Activated T-helper 17 cell treated with anti-CD3 and anti-CD28 coated beads, Interleukin-2, amount 50 U/mL, for 72 hours (primary cell): ENCODE measurements around the gene EIF2AK3. TPM values are rescaled to one million over a fixed set of nuclear protein-coding genes. Genes with fewer than 3 reads are reported as not detected.
"Not testable (repeated sequence)": the region's sequence is repeated elsewhere in the genome, so short reads cannot be mapped to it uniquely, and the experiment has no call there.

ENCODE experiments used
- ATAC-seq: fragments of 150-1000 bp; cut with Tn5 transposase; replicated peaks from 2 replicates; pipeline ENCODE4 v1.10.0; 2021; ENCODE audit warnings: mild to moderate bottlenecking, moderate library complexity
- H3K27ac Mint-ChIP-seq: one replicate; pipeline ENCODE4 v1.8.0; 2022; ENCODE audit warnings: mixed read lengths
- H3K27me3 Mint-ChIP-seq: one replicate; pipeline ENCODE4 v1.8.0; 2022; ENCODE audit warnings: mixed read lengths
- H3K36me3 Mint-ChIP-seq: one replicate; pipeline ENCODE4 v1.8.0; 2022; ENCODE audit warnings: low read depth, mild to moderate bottlenecking, mixed read lengths
- H3K4me1 Mint-ChIP-seq: one replicate; pipeline ENCODE4 v1.8.0; 2022; ENCODE audit warnings: mixed read lengths
- H3K4me3 Mint-ChIP-seq: one replicate; pipeline ENCODE4 v1.8.0; 2022; ENCODE audit warnings: mild to moderate bottlenecking, mixed read lengths
- H3K9me3 Mint-ChIP-seq: one replicate; pipeline ENCODE4 v1.8.0; 2022; ENCODE audit warnings: mixed read lengths
- total RNA-seq, 2 donors: library from RNA; stranded (reverse); gene quantifications; one replicate each; pipeline ENCODE4 v1.2.3, GENCODE V29; 2022

Gene EIF2AK3
- total RNA-seq, 2 donors from 2014 or later = 17.1 to 22.0 TPM

DNA sequence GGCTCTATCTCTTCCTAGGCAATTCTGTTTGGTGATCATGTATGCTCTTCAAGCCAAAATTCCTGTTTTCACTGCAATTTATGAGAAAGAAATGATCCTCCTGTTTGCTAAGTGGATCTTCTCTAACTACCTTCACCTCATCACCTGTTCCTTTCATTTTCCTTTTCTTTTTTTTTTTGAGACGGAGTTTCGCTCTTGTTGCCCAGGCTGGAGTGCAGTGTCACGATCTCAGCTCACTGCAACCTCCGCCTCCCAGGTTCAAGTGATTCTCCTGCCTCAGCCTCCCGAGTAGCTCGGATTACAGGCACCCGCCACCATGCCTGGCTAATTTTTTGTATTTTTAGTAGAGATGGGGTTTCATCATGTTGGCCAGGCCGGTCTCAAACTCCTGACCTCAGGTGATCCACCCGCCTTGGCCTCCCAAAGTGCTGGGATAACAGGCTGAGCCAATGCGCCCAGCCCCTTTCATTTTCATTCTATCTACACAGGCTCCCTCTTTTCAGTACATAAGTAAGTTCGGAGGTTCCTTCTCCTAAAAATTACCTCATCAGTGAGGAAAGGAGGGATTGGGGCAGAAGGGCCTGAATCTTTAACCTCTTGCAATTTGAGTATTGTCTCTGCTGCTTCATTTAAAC is 3.3 kb downstream of the EIF2AK3 start:
- H3K27me3 Mint-ChIP-seq, H3K4me3 Mint-ChIP-seq, H3K9me3 Mint-ChIP-seq, H3K27ac Mint-ChIP-seq, ATAC-seq, H3K36me3 Mint-ChIP-seq: not testable (repeated sequence)
- peaks cover 19% of the 10 kb centered on the region for H3K4me1 Mint-ChIP-seq

GRCh38 chr2:88622307-88622706 is 5.0 kb downstream of the EIF2AK3 start:
- Mint-ChIP-seq H3K27me3 (no peaks in the 10 kb centered on the region), H3K4me3 (no peak overlapping the region), H3K36me3 (peaks cover 5% of the 10 kb centered on the region), H3K27ac (no peak overlapping the region), H3K4me1 (peaks cover 16% of the 10 kb centered on the region), H3K9me3 (no peaks in the 10 kb centered on the region)
- ATAC-seq = no peak

DNA sequence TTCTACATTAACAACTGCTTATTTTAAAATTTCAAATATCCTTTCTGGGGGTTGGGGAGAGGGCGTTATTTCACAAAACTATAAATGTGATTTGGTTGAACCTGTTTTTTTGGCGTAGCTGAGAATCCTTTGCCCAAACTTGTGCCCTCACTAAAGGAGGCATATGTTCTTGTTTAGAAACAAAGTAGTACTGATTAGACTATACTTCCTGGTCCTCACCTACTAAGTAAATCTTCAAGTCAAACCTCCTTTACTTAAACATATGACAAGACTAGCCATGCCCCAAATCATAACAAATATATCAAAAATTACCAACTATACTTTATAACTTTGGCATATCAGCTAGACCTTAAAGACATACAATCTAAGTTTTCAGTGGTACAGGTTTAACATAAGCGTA is 5.8 kb downstream of the EIF2AK3 start:
- Mint-ChIP-seq H3K27ac (no peak overlapping the region), H3K36me3 (peaks cover 5% of the 10 kb centered on the region), H3K4me1 (peaks cover 21% of the 10 kb centered on the region), H3K27me3 (no peaks in the 10 kb centered on the region), H3K9me3 (no peaks in the 10 kb centered on the region), H3K4me3 (no peak overlapping the region)
- no peak for ATAC-seq

DNA sequence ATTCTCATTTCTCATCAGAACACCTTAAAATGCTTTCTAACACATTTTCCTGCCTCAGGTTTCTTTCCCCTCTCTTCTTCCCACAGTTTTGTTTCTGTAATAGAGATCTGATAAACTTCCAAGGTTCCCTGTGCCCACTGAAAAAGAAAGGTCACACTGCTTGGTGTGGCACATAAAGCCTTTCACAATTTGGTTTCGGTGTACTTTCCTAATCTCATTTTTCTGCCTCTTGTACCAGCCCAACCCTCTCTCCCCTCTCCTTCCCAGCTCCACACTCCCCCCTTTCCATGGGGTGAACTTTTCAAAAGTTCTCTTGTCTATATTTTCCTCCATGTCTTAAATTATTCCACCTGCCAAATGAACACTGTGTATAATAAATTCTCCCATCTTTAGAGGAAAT is 7.2 kb downstream of the EIF2AK3 start:
- H3K27ac Mint-ChIP-seq = no peak overlapping the region
- H3K36me3 Mint-ChIP-seq = peaks cover 5% of the 10 kb centered on the region
- no peak overlapping the region for H3K4me3 Mint-ChIP-seq
- peaks cover 21% of the 10 kb centered on the region for H3K4me1 Mint-ChIP-seq
- no peaks in the 10 kb centered on the region for H3K9me3 Mint-ChIP-seq
- no peaks in the 10 kb centered on the region for H3K27me3 Mint-ChIP-seq
- ATAC-seq = no peak

DNA sequence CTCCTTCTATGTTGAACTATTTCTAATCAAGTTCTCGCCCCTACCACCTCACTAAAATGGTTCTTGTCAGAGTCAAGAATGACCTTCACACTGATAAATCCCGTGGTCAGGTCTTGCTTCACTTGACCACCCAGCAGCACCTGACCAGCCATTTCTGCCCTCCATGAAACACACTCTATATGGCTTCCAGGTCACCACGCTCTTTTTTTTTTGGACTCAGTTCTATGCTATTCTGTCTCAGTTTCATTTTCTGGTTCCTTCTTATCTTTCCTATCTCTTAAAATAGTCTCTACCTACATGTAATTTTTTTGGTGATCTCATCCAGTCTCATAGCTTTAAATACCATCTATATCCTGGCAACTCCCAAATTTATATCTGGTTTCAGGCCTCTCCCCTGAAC is 11.4 kb downstream of the EIF2AK3 start:
- Mint-ChIP-seq H3K27me3 (no peaks in the 10 kb centered on the region), H3K4me1 (peaks cover 21% of the 10 kb centered on the region), H3K27ac (no peak overlapping the region), H3K36me3 (peaks cover 16% of the 10 kb centered on the region), H3K4me3 (no peak overlapping the region), H3K9me3 (no peaks in the 10 kb centered on the region)
- no peak for ATAC-seq

- peaks cover 11% of the 10 kb centered on the region for H3K4me1 Mint-ChIP-seq
- peaks cover 21% of the 10 kb centered on the region for H3K36me3 Mint-ChIP-seq
- H3K4me3 Mint-ChIP-seq = no peak overlapping the region
- H3K27me3 Mint-ChIP-seq = no peaks in the 10 kb centered on the region
- no peak overlapping the region for H3K27ac Mint-ChIP-seq
- H3K9me3 Mint-ChIP-seq = no peaks in the 10 kb centered on the region
- ATAC-seq = no peak
Measured at GRCh38 chr2:88614497-88615157, 12.6 kb downstream of the EIF2AK3 start.

DNA sequence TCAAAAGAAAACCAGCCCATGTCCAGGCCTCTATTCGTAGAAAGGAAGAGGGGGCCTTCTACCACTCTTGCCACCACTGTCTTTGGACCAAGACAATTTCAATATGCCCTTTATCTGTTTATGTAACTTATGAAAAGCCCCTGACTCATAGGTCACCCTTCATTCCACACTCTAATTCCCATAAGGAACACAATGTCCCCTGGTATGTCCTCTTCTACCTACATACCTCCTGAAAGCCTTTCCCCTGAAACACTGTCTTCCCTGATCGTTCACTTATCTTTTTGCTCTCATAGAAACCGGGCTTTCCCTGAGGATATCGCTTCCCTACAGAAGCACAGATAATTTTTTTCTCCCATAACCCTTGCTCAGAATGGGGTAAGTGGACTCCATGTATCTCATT is 13.3 kb downstream of the EIF2AK3 start:
- Mint-ChIP-seq H3K27me3 (no peaks in the 10 kb centered on the region), H3K4me3 (no peak overlapping the region), H3K4me1 (peaks cover 5% of the 10 kb centered on the region), H3K36me3 (peaks cover 21% of the 10 kb centered on the region), H3K9me3 (no peaks in the 10 kb centered on the region), H3K27ac (no peak overlapping the region)
- ATAC-seq = no peak

- Mint-ChIP-seq H3K9me3 (no peaks in the 10 kb centered on the region), H3K4me1 (peaks cover 10% of the 10 kb centered on the region), H3K27me3 (no peaks in the 10 kb centered on the region), H3K27ac (no peak overlapping the region), H3K36me3 (peaks cover 28% of the 10 kb centered on the region), H3K4me3 (no peak overlapping the region)
- ATAC-seq = no peak
Measured at GRCh38 chr2:88608184-88608583, 19.1 kb downstream of the EIF2AK3 start.

DNA sequence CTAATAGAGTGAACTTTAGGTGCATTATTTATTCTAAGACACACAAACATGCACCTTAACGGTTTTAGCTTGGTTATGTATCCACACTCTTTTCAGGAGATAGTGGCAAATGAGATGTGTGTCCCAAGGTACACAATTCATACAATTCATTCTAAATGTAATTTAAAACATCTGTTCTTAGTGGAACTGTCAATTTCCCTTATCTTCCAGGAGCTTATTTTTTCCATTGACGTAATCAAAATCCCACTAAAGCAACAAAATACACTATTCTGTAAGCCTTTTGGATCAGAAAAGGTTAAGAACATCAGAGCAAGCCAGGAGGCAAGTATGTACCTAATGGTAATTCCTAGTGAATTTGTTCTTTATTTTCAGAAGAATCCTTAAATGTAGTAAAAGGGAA is 19.8 kb downstream of the EIF2AK3 start:
- no peak overlapping the region for H3K4me3 Mint-ChIP-seq
- H3K9me3 Mint-ChIP-seq = no peaks in the 10 kb centered on the region
- H3K36me3 Mint-ChIP-seq = peaks cover 21% of the 10 kb centered on the region
- no peak overlapping the region for H3K27ac Mint-ChIP-seq
- peaks cover 10% of the 10 kb centered on the region for H3K4me1 Mint-ChIP-seq
- ATAC-seq = no peak
- H3K27me3 Mint-ChIP-seq = no peaks in the 10 kb centered on the region

DNA sequence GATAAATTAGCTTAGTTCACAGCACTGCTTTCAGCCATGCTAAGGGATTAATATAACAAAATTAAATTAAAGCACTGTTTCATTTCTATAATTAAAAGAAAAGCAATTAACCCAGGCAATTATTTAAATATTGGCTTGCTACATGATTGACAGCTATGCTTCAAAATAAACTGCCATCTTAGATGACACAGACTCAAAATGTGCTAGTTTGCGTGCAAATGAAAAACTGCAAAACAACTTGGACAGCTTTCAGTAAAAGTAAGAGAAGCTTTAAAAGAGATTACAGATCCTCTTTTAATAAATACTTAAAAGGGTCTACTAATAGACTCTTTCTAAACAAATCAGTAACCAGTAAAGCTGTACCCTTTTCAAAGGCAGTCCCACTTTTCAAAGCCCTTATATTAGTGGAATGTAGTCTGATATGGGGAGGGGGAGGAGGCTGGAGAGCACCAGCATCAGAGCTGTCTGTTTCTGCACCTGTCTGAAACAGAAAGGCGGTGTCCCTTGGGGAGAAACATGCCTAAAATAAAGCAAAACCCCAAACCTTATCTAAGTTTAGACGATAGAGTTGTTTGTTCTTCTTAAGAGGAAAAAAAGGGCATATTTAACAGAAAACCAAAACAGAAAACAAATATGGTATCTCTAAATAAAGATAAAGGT is 20.8 kb downstream of the EIF2AK3 start:
- H3K27ac Mint-ChIP-seq = no peak overlapping the region
- H3K4me1 Mint-ChIP-seq = peaks cover 14% of the 10 kb centered on the region
- no peak for ATAC-seq
- H3K27me3 Mint-ChIP-seq = no peaks in the 10 kb centered on the region
- peaks cover 12% of the 10 kb centered on the region for H3K36me3 Mint-ChIP-seq
- H3K4me3 Mint-ChIP-seq = no peak overlapping the region
- no peaks in the 10 kb centered on the region for H3K9me3 Mint-ChIP-seq

GRCh38 chr2:88603146-88603545 is 24.1 kb downstream of the EIF2AK3 start:
- H3K27me3 Mint-ChIP-seq = no peaks in the 10 kb centered on the region
- no peak for ATAC-seq
- peaks cover 31% of the 10 kb centered on the region for H3K4me1 Mint-ChIP-seq
- peaks cover 7% of the 10 kb centered on the region for H3K36me3 Mint-ChIP-seq
- H3K27ac Mint-ChIP-seq = no peak overlapping the region
- H3K4me3 Mint-ChIP-seq = no peak overlapping the region
- no peaks in the 10 kb centered on the region for H3K9me3 Mint-ChIP-seq

DNA sequence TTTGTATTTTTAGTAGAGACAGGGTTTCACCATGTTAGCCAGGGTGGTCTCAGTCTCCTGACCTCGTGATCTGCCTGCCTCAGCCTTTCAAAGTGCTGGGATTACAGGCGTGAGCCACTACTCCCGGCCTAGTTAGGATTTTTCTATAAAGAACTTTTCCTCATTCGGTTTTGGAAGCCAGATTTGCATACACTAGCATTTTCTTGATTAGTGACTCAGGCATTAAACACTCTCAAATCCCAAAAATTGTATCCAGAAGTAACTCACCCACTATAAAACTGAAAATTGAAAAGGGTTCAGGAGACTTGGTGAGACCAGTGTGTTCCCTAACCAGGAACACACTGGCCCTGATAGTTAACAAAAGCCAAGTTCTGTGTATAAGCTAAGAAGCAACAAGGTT is 25.2 kb downstream of the EIF2AK3 start:
- no peaks in the 10 kb centered on the region for H3K9me3 Mint-ChIP-seq
- H3K4me1 Mint-ChIP-seq = peaks cover 31% of the 10 kb centered on the region
- no peak overlapping the region for H3K4me3 Mint-ChIP-seq
- peaks cover 7% of the 10 kb centered on the region for H3K36me3 Mint-ChIP-seq
- ATAC-seq = no peak
- no peaks in the 10 kb centered on the region for H3K27me3 Mint-ChIP-seq
- no peak overlapping the region for H3K27ac Mint-ChIP-seq

- no peaks in the 10 kb centered on the region for H3K9me3 Mint-ChIP-seq
- H3K27ac Mint-ChIP-seq = peak overlapping the region; percentile 87
- H3K27me3 Mint-ChIP-seq = no peaks in the 10 kb centered on the region
- peaks cover 35% of the 10 kb centered on the region for H3K4me1 Mint-ChIP-seq
- no peak for ATAC-seq
- H3K36me3 Mint-ChIP-seq = peaks cover 10% of the 10 kb centered on the region
- peak overlapping the region; percentile 42 for H3K4me3 Mint-ChIP-seq
Measured at GRCh38 chr2:88601286-88601685, 26.0 kb downstream of the EIF2AK3 start.

DNA sequence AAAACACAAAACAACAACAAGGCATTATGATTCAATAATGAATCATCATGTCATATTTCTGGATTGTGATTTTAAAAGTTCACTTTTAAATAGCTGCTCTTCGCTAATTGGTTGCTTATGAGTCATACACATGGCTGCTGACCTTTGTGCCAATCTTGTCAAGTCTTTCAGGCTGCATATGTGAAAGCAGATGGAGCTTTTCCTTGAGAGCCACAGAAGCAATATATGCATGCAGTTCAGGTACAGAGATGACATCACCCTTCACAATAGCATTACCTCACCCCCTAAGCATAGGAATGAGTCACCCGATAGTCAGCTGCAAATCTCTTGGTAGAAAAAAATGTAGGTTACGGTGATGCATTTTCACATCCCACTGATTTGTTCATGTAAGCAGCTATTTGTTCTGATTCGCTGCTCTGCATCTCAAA is 27.2 kb downstream of the EIF2AK3 start:
- Mint-ChIP-seq H3K4me1 (peaks cover 36% of the 10 kb centered on the region), H3K9me3 (no peaks in the 10 kb centered on the region), H3K36me3 (peaks cover 18% of the 10 kb centered on the region), H3K27ac (peak overlapping the region; percentile 87), H3K4me3 (peak overlapping the region; percentile 32), H3K27me3 (no peaks in the 10 kb centered on the region)
- peak; percentile 100 for ATAC-seq

DNA sequence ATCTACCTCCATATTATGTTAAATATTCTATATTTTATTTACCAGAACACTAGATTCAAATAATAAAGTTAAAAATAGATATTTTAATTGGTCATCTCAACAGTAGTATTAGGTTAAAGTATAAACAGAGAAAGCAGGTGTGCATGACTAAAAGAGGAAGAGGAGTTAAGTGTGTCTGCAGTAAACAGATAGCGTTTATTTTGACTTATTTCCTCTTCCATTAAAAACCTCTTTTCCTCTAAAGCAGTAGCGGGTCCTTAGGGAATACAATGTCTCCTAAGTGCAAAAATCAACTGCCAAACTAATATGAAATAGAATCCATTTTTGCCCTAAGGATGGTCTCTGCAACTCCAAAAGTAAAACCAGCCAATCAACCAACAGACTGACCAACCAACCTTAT is 27.7 kb downstream of the EIF2AK3 start:
- no peaks in the 10 kb centered on the region for H3K27me3 Mint-ChIP-seq
- H3K9me3 Mint-ChIP-seq = no peaks in the 10 kb centered on the region
- peaks cover 36% of the 10 kb centered on the region for H3K4me1 Mint-ChIP-seq
- H3K4me3 Mint-ChIP-seq = peak overlapping the region; percentile 32
- no peak for ATAC-seq
- peak overlapping the region; percentile 87 for H3K27ac Mint-ChIP-seq
- H3K36me3 Mint-ChIP-seq = peaks cover 24% of the 10 kb centered on the region
